Head of caudate nucleus (tissue), 42 donors: ENCODE results near the gene WDFY3.

Source experiments
- DNase-seq, 42 donors: peaks; one replicate each; pipeline versions ENCODE4 v3.0.0 to v3.0.0-alpha.2; 2020 to 2021; ENCODE audit warnings: mixed read lengths in 7 of 42
- intact Hi-C: fragments of 100-400 bp; cut with DNase I; formaldehyde crosslinking; loops from one replicate; pipeline ENCODE4 v1.15.0; 2022

The WDFY3 gene

DNA sequence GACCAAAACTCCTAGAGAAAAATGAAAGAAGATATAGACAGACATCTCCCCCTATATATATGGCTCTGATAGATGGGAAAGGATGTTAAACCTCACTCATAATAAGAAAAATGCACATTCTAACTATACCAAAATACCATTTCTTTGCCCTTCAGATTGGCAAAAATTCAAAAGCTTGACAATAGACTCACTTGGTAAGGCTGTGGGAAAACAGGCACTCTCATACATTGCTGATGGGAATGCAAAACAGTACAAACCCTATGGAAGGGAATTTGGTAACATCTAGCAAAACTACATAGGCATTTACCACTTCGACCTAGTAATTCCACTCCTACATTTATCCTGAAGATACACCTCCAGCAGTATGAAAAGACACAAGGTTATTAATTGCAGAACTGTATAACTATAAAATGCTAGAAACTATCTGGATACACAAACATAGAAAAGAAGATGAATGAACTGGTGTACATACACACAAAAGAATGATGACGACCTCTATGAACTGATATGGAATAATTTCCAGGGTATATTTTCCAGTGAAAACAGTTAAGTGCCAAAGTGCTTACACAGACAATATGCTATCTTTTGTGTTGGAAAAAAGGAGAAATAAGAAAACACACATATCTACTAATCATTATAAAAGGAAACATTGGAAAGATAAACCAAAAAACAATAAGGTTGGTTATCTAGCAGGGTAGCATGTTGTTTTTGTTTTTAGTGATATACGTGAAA lies 48.5 kb downstream of the WDFY3 start:
- intact Hi-C loops, result no loop called here
- DNase-seq, result no peak

DNA sequence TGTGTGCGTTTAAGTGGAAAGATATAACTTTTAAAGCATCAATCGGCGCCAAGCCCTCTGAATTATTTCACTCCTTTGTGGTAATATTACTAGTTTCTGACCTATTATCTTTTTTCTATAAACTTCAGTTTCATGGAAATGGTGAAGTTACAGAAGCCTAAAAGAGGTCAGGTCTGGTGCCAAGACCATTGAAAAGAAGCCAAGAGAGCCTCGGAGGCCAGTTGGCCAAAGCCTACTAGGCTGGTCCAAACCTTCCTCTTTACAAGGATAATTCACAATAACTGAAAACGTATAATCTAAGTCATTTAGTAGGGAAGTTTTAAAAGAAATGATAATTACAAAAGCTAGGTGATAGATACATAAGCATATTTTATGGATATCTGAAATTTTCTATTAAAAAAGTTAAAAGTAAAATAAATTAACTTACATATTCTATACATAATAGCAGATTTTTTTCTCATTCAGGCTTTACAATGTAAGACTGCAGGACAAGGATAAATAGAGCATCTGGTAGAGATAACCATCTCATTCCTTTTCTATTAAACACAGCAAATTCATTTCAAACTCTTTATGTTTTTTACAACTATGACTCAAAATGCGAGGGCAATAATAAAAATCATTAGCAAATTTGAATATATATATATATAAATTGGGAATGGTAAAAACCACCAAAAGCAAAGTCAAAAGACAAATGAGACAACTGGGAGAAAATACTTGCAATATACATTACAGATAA lies 49.2 kb downstream of the WDFY3 start:
- DNase-seq, result peak in 17 of 42 donors; percentile 10 to 69 (median 22)
- intact Hi-C loops, result no loop called here

DNA sequence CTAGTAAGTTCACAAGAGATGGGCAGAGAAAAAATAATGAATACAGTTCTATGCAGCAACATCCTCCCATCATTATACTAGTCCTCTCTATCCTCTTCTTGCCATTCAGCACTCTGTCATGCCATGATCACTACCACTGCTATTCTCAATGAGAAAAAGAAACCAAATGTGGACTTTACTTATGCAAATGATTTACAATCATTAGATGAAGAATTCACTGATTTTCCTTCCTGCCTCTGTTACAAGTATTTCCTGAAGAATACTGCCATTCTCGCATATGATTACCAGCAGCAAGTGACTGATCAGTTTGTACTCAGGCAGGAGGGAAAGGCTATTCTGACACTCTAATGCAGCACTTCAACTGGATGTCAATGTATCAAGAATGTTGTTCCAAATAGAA lies 50.3 kb downstream of the WDFY3 start:
- intact Hi-C loops, result no loop called here
- no peak for DNase-seq

GRCh38 chr4:84915396-84915780 lies 51.1 kb downstream of the WDFY3 start:
- DNase-seq, result no peak
- intact Hi-C loops, result no loop called here

GRCh38 chr4:84914686-84915395 lies 51.6 kb downstream of the WDFY3 start:
- no peak for DNase-seq
- intact Hi-C loops, result no loop called here

- intact Hi-C loops, result no loop called here
- no peak for DNase-seq
Observed at GRCh38 chr4:84913176-84913575, 53.3 kb downstream of the WDFY3 start.

- intact Hi-C loops, result no loop called here
- DNase-seq, result no peak
Observed at GRCh38 chr4:84912741-84913140, 53.7 kb downstream of the WDFY3 start.

GRCh38 chr4:84908876-84909275 lies 57.6 kb downstream of the WDFY3 start:
- no peak for DNase-seq
- intact Hi-C loops, result no loop called here

GRCh38 chr4:84907145-84907544 lies 59.3 kb downstream of the WDFY3 start:
- intact Hi-C loops, result no loop called here
- DNase-seq, result no peak

DNA sequence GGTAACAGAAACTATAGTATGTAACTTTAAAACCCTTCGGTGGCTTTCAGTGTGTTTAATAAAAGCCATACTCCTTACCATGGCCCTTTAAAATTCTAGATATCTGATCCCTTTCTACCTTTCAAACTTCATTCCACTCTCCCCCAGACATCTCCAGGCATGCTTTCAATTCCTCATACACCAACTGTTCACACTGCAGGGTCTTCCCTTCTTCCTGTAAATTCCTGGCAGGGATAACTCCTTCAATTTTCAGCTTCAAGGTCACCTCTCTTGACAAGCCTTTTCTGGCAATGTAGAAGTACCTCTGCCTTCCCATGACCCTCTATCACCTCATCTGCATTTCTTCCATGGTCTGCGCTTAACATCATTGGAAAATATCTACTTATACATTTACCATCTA lies 60.8 kb downstream of the WDFY3 start:
- intact Hi-C loops, result no loop called here

GRCh38 chr4:84901740-84902281 lies 64.7 kb downstream of the WDFY3 start:
- DNase-seq, result no peak
- intact Hi-C loops, result no loop called here

More for the DNA sequence above, 60.8 kb downstream of the WDFY3 start:
- no peak for DNase-seq

GRCh38 chr4:84901173-84901572 lies 65.3 kb downstream of the WDFY3 start:
- no peak for DNase-seq
- intact Hi-C loops, result no loop called here

DNA sequence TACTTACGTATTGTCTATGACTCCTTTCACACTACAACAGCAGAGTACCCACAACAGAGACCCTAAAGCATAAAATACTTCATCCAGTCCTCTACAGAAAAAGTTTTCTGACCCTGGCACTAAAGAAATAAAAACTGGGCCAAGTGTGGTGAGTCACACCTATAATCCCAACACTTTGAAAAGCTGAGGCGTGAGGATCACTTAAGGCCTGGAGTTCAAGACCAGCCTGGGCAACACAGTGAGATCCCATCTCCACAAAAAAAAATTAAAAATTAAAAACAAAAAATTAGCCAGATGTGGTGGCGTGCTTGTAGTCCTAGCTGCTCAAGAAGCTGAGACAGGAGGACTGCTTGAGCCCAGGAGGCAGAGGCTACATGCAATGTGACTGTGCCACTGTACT lies 66.9 kb downstream of the WDFY3 start:
- no peak for DNase-seq
- intact Hi-C loops, result no loop called here

- DNase-seq, result no peak
- intact Hi-C loops, result no loop called here
Observed at GRCh38 chr4:84897516-84897915, 69.0 kb downstream of the WDFY3 start.

GRCh38 chr4:84895283-84895682 lies 71.2 kb downstream of the WDFY3 start:
- intact Hi-C loops, result no loop called here
- no peak for DNase-seq

GRCh38 chr4:84894621-84895020 lies 71.9 kb downstream of the WDFY3 start:
- no peak for DNase-seq
- intact Hi-C loops, result no loop called here

DNA sequence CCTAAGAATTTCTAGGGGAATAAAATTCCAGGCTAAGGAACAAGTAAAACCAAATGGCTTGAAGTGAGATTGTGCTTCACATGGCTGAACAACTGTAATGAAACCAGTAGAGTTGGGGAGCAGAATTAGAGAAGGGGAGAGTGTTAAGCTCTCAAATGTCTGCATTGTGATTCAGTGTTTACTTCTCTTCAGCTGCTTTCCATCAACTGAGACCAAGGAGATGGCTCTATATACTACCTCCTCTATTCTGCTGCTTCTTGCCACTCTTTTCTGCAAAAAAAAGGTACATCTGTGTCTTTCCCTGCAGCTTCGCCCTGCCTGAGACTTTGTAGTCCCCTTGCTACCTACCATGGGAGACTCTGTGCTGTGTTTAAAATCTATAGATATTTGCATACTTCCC lies 73.5 kb downstream of the WDFY3 start:
- intact Hi-C loops, result no loop called here
- DNase-seq, result no peak

GRCh38 chr4:84887824-84888223 lies 78.7 kb downstream of the WDFY3 start:
- intact Hi-C loops, result no loop called here
- DNase-seq, result no peak

- intact Hi-C loops, result no loop called here
- no peak for DNase-seq
Observed at GRCh38 chr4:84879651-84880200, 86.8 kb downstream of the WDFY3 start.

DNA sequence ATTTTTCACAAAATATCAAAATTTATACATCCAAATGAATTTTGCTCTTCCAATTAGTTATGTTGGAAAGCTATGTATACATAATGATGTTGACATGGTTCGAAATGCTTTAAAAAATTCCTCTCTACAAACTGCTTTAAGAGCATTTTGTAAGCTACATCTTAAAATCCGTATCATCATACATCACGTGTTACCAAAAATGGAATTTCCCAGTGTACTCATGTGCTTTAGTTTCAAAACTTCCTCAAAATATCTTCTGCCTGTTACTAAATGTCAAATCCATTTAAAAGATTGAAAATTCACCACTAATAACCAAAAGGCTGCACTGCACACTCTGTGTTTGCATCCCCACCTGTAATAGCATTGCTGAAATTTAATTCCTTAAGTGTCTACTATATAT lies 87.9 kb downstream of the WDFY3 start:
- DNase-seq, result no peak
- intact Hi-C loops, result no loop called here
